ENCODE results near the gene GH2.
"Not testable (repeated sequence)": the region's sequence is repeated elsewhere in the genome, so short reads cannot be mapped to it uniquely, and the experiment has no call there.

The GH2 gene

GRCh38 chr17:63892316-63893037 is 10.7 kb upstream of the GH2 start:
- not testable (repeated sequence) for H2AFZ ChIP-seq (ENCODE audit: low read length); H3F3A ChIP-seq (ENCODE audit: insufficient read depth, low read length); H3K4me1 ChIP-seq (ENCODE audit: insufficient read depth, low read length, severe bottlenecking); H3K9me3 ChIP-seq (ENCODE audit: low read length); H3K9ac ChIP-seq (ENCODE audit: low read length); H3K9me2 ChIP-seq (ENCODE audit: low read depth, low read length); H3K36me3 ChIP-seq (ENCODE audit: insufficient read depth, low read length); H3K27me3 ChIP-seq (ENCODE audit: insufficient read depth, low read length); H3K79me2 ChIP-seq (ENCODE audit: insufficient read depth, low read length); H4K20me1 ChIP-seq (ENCODE audit: insufficient read depth, low read length); H3K4me2 ChIP-seq (ENCODE audit: low read length); H3K27ac ChIP-seq (ENCODE audit: low read depth, low read length, poor library complexity, severe bottlenecking); H3K4me3 ChIP-seq (ENCODE audit: low read depth, low read length, poor library complexity, severe bottlenecking)

- H3K9me3 ChIP-seq (ENCODE audit: low read length); H3K27ac ChIP-seq (ENCODE audit: low read depth, low read length, poor library complexity, severe bottlenecking); H3K79me2 ChIP-seq (ENCODE audit: insufficient read depth, low read length); H3K4me2 ChIP-seq (ENCODE audit: low read length); H3K4me3 ChIP-seq (ENCODE audit: low read depth, low read length, poor library complexity, severe bottlenecking); H3K4me1 ChIP-seq (ENCODE audit: insufficient read depth, low read length, severe bottlenecking); H3F3A ChIP-seq (ENCODE audit: insufficient read depth, low read length); H2AFZ ChIP-seq (ENCODE audit: low read length); H4K20me1 ChIP-seq (ENCODE audit: insufficient read depth, low read length); H3K27me3 ChIP-seq (ENCODE audit: insufficient read depth, low read length); H3K9me2 ChIP-seq (ENCODE audit: low read depth, low read length); H3K9ac ChIP-seq (ENCODE audit: low read length); H3K36me3 ChIP-seq (ENCODE audit: insufficient read depth, low read length): not testable (repeated sequence)
- peak; percentile 54 for TF ChIP-seq CTCF (IDR thresholded peaks at IDR 0.05; ENCODE audit: low read length)
These were observed 7.5 kb upstream of the GH2 start for GRCh38 chr17:63889026-63889848.

- not testable (repeated sequence) for H4K20me1 ChIP-seq (ENCODE audit: insufficient read depth, low read length); H3K36me3 ChIP-seq (ENCODE audit: insufficient read depth, low read length); H3F3A ChIP-seq (ENCODE audit: insufficient read depth, low read length); H3K4me1 ChIP-seq (ENCODE audit: insufficient read depth, low read length, severe bottlenecking); H3K9ac ChIP-seq (ENCODE audit: low read length); H3K27me3 ChIP-seq (ENCODE audit: insufficient read depth, low read length); H3K9me2 ChIP-seq (ENCODE audit: low read depth, low read length); H3K27ac ChIP-seq (ENCODE audit: low read depth, low read length, poor library complexity, severe bottlenecking); H3K4me3 ChIP-seq (ENCODE audit: low read depth, low read length, poor library complexity, severe bottlenecking); H3K4me2 ChIP-seq (ENCODE audit: low read length); H2AFZ ChIP-seq (ENCODE audit: low read length); H3K79me2 ChIP-seq (ENCODE audit: insufficient read depth, low read length); H3K9me3 ChIP-seq (ENCODE audit: low read length)
These were observed 3.4 kb upstream of the GH2 start for GRCh38 chr17:63885119-63885518.

- not testable (repeated sequence) for H3K36me3 ChIP-seq (ENCODE audit: insufficient read depth, low read length); H3K9me3 ChIP-seq (ENCODE audit: low read length); H3K9me2 ChIP-seq (ENCODE audit: low read depth, low read length); H3K4me3 ChIP-seq (ENCODE audit: low read depth, low read length, poor library complexity, severe bottlenecking); H3F3A ChIP-seq (ENCODE audit: insufficient read depth, low read length); H3K79me2 ChIP-seq (ENCODE audit: insufficient read depth, low read length); H4K20me1 ChIP-seq (ENCODE audit: insufficient read depth, low read length); H2AFZ ChIP-seq (ENCODE audit: low read length); H3K4me1 ChIP-seq (ENCODE audit: insufficient read depth, low read length, severe bottlenecking); H3K4me2 ChIP-seq (ENCODE audit: low read length); H3K27ac ChIP-seq (ENCODE audit: low read depth, low read length, poor library complexity, severe bottlenecking); H3K27me3 ChIP-seq (ENCODE audit: insufficient read depth, low read length); H3K9ac ChIP-seq (ENCODE audit: low read length)
These were observed 932 bp upstream of the GH2 start for GRCh38 chr17:63882626-63883126.

DNA sequence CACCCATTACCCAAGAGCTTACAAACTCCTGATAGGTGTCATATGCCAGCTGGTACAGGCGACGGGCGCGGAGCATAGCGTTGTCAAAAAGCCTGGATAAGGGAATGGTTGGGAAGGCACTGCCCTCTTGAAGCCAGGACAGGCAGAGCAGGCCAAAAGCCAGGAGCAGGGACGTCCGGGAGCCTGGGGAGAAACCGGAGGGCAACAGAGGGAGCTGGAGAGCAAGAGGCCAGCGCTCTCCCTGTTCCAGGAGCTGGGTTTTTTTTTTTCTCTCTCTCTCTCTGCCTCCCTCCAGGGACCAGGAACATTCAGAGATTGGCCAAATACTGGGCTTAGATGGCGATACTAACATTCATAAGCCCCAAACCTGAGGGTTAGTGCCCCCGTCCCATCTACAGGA is 407 bp downstream of the GH2 start:
- not testable (repeated sequence) for H3K4me3 ChIP-seq (ENCODE audit: low read depth, low read length, poor library complexity, severe bottlenecking); H3K4me1 ChIP-seq (ENCODE audit: insufficient read depth, low read length, severe bottlenecking); H3K27me3 ChIP-seq (ENCODE audit: insufficient read depth, low read length); H3K27ac ChIP-seq (ENCODE audit: low read depth, low read length, poor library complexity, severe bottlenecking); H3K36me3 ChIP-seq (ENCODE audit: insufficient read depth, low read length); H3K4me2 ChIP-seq (ENCODE audit: low read length); H4K20me1 ChIP-seq (ENCODE audit: insufficient read depth, low read length); H3K9me2 ChIP-seq (ENCODE audit: low read depth, low read length); H3F3A ChIP-seq (ENCODE audit: insufficient read depth, low read length); H3K9ac ChIP-seq (ENCODE audit: low read length); H2AFZ ChIP-seq (ENCODE audit: low read length); H3K79me2 ChIP-seq (ENCODE audit: insufficient read depth, low read length); H3K9me3 ChIP-seq (ENCODE audit: low read length)

Data from OCI-LY1 (cell line).